NCI-H2029 treated with DMSO at 0.1 percent for 48 hours (cell line): ENCODE measurements around the gene TFCP2L1.
A peak's percentile ranks its signal among the peaks of the same experiment; 100 is the strongest.

Experiments used
- DNase-seq: peaks from one replicate; lab custom pipeline; 2025; lab: John Stamatoyannopoulos, UW

The TFCP2L1 gene

GRCh38 chr2:121219866-121220265 is 65.1 kb downstream of the TFCP2L1 start:
- DNase-seq: no peak

GRCh38 chr2:121218386-121218938 is 66.5 kb downstream of the TFCP2L1 start:
- DNase-seq: no peak

- no peak for DNase-seq
Observed at GRCh38 chr2:121217627-121218026, 67.4 kb downstream of the TFCP2L1 start.

GRCh38 chr2:121214296-121214695 is 70.7 kb downstream of the TFCP2L1 start:
- no peak for DNase-seq

- DNase-seq: no peak
Observed at GRCh38 chr2:121213386-121213785, 71.6 kb downstream of the TFCP2L1 start.

- no peak for DNase-seq
Observed at GRCh38 chr2:121212661-121213325, 72.2 kb downstream of the TFCP2L1 start.

GRCh38 chr2:121211689-121212151 is 73.3 kb downstream of the TFCP2L1 start:
- DNase-seq: no peak

GRCh38 chr2:121211251-121211650 is 73.8 kb downstream of the TFCP2L1 start:
- no peak for DNase-seq

GRCh38 chr2:121210691-121211090 is 74.3 kb downstream of the TFCP2L1 start:
- no peak for DNase-seq

- no peak for DNase-seq
Observed at GRCh38 chr2:121209014-121209610, 75.9 kb downstream of the TFCP2L1 start.

GRCh38 chr2:121207494-121207893 is 77.5 kb downstream of the TFCP2L1 start:
- no peak for DNase-seq

- DNase-seq: peak; percentile 33
Observed at GRCh38 chr2:121205321-121205942, 79.6 kb downstream of the TFCP2L1 start.

- no peak for DNase-seq
Observed at GRCh38 chr2:121203591-121204249, 81.3 kb downstream of the TFCP2L1 start.

- no peak for DNase-seq
Observed at GRCh38 chr2:121202541-121203310, 82.3 kb downstream of the TFCP2L1 start.

- DNase-seq: no peak
Observed at GRCh38 chr2:121201796-121202195, 83.2 kb downstream of the TFCP2L1 start.

GRCh38 chr2:121200419-121201315 is 84.3 kb downstream of the TFCP2L1 start:
- no peak for DNase-seq

GRCh38 chr2:121200011-121200347 is 85.0 kb downstream of the TFCP2L1 start:
- no peak for DNase-seq

- no peak for DNase-seq
Observed at GRCh38 chr2:121199281-121200010, 85.6 kb downstream of the TFCP2L1 start.

GRCh38 chr2:121197369-121198091 is 87.5 kb downstream of the TFCP2L1 start:
- DNase-seq: no peak

- no peak for DNase-seq
Observed at GRCh38 chr2:121196849-121197155, 88.2 kb downstream of the TFCP2L1 start.
